DMS114 treated with DMSO at 0.1 percent for 48 hours (cell line): ENCODE results near the gene MBL2.
A peak's percentile ranks its signal among the peaks of the same experiment; 100 is the strongest.

ENCODE experiments used
- DNase-seq: peaks from one replicate; lab custom pipeline; 2025; ENCODE audit not compliant: unreplicated experiment; lab: John Stamatoyannopoulos, UW

Gene MBL2

DNA sequence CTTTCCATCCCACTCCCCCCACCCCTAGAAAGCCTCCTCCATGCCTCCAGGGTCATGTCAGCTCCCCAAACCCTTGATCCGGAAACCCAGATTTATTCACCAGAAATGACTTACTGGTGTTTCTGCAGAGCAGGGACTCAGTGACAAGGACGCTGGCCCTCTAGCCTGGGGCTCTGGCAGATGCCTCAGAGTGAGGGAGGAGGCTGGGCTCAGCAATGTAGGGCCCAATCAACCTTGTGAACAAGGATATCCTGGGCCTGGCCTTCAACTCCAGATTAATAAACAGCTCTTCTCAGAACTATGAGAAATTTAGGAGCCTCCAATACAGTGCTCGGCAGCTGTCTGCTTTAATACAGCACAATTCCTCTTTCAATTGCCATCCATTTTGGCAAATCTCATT is at the start of gene MBL2:
Gene MBL2, minus strand, starts transcription at position 162 of the 400 bp plus-strand sequence. CDS start 1,149 bp downstream, outside the sequence.
- DNase-seq: no peak

DNA sequence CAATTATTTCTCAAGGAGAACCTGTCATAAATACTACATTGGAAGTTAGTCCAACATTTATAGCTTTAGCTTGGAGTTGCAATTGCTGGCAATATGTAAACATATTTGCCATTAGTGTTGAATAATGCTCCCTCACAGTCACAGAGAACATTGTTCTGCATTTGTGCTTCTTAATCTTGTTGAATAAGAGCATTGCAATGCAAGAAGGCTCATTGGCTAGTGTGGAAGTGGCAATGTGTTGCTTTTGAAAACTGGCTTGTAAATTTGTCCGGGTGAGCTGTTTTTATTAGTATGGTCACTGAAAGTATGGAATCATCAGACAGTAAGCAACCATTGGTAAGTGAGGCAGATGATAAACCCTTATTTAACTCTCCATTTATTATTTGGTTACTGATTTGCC is 47.7 kb upstream of the MBL2 start:
- no peak for DNase-seq

DNA sequence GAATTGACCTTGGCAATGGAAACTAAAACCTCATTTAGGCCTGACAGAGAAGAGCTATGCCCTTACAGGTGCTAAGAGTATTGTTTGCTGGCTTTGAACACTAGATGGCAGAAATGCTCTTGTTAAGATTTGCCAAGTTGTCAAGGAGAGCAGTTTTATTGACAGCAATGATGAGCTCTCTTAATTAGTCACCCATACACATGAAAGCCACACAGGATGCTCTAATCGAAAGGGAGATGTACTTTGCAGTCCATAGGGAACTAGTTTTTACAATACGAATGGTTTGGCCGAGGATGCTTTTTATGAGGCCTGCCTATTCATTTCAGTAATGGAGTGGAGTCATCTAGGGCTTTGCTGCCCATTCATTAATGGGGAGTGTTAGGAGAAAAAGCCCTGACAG is 45.4 kb upstream of the MBL2 start:
- peak; percentile 23 for DNase-seq

DNA sequence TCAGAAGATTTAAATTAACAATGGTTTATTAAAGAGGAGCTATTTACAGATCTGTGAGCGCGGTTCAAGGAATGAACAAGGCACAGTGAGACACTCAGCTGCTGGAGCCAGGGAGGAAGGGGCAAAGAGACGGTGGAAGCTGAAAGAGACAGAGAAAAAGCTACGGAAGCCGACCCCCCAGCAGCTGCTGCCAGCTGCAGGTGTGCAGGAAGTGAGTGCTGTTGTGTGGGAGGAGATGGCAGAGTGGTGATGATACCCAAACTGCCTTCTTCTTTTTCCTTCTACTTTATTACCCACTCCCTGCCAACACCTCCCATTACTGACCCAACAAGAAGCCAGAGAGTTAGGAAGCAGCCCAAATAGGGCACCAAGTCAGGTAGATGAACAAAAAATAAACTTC is 41.9 kb upstream of the MBL2 start:
- DNase-seq: no peak

DNA sequence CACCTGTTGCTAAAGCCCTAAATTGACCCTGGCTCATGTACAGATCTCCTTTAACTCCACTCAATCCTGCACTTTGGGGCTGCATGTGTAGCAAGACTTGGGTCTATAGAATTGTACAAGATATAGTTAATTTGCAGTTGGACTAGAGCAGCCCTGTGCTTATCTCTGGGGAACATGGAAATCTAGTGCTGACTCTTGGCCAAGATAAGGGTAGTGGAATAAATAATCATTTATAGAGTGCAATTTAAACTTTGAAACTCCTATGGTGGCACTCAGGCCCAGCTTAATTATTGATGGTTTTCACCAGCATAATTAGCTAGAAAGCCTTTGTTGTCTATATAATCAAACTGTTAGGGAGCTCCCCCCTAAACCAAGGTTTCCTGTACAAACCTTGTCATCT is 39.2 kb upstream of the MBL2 start:
- DNase-seq: no peak

DNA sequence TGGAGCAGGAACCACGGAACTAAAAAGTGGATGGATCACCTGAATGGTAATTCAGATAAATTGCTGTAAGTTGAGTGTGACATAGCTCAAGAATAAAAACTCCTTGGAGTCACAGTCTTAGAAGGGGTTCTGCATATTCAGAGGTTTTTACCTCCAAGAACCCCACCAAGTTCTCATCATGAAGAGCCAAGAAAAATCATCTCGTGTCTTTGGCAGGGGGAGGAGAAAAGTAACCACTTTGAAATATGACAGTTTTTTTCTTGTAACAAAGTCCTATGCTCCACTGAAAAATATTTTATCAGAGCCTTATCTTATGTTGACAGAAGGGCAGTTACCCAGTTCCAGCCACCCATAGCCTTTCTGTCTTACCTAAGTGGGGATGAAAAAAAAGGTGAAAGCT is 38.2 kb upstream of the MBL2 start:
- DNase-seq: no peak

DNA sequence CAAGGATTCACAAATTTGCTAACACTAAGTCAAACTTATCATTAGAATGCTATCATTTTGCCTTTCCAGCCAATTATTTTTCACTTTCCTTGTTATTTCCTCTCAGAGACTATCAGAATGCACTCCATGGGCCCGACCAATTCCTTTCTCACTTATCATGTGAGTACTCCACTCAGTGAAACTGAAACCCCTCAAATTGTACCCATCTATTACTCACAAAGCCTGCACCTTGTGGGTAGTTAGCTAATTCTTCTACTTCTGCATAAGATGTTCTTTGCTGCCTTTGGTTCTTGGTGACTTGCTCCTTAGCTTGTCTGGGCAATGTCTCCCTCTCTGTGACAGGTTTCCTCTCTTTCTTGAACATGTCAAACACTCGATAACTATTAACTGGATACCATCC is 35.2 kb upstream of the MBL2 start:
- DNase-seq: no peak

DNA sequence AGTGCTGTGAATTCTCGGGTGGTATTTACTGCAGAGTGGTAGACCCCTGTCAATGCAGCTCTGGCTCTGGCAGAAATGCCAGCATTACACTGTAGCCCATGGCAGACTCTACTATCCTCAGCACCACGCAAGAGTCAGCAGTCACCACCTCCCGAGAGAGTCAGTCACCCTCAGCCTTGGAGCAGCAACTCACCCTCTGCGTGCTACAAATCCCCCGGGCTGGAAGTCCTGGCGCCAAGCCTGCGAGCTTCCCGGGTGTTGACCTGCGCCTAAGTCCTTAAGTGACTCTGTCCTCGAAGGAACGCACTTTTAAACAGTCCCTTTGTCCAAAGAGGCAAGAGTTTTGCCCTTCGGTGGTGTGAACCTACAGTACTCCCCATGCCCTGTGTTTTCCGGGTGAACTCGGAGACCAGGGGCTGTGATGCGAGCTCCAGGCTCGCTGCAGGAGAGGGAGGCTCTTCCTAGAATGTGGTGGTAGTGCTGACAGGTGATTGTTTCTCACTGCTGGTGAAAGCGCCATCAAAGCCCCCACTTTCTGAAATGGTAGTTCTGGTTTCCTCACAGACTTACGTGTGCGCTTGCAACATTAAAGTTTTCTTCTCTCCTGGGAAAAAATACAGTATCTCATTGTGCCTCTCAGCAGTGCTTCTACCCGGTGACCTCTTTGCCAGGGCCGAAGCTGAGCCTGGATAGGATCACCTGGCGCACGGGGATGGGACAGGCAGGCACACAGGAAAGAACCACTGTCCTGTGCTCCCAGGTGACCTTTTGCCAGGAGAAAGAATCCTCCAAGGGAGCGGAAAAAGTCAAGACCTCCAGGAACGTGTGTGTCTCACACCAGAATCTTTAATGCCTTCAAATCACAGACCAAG is 33.1 kb upstream of the MBL2 start:
- DNase-seq: no peak

DNA sequence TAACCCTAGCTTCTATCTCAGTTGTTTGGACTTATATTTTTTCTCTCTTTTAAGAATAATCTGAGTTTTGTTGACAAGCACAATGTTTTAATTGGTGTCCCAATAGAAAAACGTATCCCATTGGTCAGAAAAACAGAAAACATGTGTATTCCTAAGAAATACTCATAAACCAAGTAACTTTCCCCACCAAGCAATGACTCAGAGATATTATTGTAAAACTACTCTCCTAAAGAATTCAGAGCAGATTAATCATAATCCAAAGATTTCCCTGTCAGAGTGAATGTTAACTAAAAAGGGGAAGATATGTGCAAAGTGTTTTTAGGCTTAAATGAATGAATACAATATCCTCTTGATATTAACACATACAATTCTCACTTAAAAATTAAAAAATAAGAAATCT is 29.4 kb upstream of the MBL2 start:
- DNase-seq: no peak

DNA sequence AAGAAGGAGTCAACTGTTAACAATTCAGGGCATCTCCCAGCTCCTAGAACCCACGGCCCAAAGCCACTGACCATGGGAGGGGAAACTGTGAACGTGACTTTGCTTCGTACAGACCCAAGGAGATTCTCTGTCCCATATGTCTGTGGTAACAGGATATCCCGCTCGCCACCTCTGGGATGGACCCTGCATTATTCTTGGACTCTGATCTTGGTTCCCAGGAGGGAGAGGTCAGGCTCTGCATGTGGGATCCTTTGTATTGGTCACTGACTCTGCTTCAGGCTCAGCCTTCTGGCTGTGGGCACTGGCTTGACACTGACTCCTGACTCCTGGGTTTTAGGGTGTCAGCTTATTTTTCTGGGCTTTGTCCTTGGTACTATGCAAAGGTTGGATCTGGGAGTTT is 13.5 kb upstream of the MBL2 start:
- DNase-seq: no peak

DNA sequence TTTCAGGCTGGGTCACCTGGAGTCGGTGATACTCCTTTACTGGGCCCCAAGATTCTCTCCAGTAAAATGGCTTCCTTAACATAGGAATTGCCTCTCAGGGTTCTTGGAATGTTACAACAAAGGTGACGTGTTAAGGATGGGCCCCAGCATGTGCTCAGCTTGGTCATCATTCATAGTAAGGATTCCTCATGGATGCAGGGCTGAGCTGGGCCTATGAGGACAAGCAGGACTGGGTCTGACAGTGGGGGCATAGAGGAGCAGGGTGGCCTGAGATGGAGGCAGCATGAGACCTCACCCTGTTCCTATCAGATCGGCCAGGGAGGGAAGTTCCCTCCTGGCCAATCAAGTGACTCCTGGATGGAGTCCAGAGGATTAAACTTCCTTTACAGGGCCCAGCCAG is 12.8 kb upstream of the MBL2 start:
- DNase-seq: no peak

DNA sequence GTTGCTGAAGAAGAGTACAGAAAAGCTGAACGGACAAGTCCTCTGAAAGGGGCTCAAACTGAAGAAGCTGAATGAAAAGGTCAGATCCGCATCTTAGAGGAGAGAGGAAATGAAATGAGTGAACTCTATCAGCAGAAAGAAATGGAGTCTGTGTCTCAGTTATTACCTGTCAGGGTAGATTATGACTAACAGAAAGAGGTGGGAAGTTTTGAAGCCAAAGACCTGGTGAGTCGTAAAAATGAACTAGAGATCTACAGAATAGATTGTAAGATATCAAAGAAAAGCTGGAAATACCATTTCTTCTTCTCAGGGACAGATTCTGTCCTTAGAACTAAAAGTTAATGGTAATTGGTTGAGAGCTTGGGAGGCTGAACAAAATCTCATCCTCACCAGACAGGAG is 11.1 kb upstream of the MBL2 start:
- DNase-seq: no peak

DNA sequence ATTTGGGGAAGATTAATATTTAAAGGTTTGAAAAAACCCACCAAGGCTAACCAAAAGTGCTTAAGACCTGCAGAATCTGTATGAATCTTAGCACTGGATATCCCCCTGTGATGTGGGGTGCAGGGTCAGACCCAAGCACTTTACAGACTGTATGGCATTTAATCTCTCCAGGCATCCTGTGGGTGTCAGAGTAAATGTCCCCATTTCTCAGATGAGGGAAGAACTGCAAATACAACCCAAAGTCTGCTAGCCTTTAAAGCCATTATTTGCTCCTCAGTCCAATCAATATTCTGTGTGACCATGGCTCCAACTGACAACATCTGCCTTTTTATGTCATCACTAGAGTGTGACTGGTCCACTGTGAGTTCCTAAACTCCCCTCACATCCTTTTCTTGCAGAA is 10.0 kb upstream of the MBL2 start:
- no peak for DNase-seq

DNA sequence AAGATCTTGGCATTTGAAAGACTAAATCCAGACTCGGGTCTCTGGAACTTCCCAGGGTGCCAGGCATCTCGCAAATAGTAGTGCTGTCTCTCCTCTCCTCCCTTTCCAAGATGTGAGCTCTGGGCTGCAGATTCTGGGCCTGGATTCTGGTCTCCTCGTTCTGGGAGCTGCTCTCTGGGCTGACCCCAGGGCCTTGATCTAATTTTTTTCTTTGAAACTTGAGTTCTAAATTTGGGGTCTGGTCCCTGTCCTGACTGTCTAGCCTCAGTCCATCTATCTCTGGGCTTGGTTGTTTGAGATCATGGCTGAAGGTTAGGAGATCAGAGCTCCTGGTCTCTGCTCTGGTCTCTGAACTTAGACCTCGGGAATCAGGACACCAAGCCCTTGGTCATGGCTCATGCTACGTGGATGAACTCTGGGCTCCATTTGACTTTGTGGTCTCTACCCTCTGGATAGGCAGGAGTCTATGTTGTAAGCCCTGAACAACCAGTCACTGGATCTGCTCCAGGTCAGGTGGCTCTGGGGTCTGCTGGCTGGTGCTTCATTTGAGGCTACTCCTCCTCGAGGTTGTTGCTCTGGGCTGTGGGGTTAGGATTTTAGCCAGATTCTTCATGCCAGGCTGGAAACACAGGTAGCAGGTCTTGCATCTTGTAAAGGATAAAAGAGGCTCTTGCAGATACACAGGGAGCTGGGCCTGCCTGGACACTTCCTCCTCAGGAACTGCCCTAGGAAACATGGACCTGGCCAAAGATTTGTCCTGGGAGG is 8.0 kb upstream of the MBL2 start:
- no peak for DNase-seq

DNA sequence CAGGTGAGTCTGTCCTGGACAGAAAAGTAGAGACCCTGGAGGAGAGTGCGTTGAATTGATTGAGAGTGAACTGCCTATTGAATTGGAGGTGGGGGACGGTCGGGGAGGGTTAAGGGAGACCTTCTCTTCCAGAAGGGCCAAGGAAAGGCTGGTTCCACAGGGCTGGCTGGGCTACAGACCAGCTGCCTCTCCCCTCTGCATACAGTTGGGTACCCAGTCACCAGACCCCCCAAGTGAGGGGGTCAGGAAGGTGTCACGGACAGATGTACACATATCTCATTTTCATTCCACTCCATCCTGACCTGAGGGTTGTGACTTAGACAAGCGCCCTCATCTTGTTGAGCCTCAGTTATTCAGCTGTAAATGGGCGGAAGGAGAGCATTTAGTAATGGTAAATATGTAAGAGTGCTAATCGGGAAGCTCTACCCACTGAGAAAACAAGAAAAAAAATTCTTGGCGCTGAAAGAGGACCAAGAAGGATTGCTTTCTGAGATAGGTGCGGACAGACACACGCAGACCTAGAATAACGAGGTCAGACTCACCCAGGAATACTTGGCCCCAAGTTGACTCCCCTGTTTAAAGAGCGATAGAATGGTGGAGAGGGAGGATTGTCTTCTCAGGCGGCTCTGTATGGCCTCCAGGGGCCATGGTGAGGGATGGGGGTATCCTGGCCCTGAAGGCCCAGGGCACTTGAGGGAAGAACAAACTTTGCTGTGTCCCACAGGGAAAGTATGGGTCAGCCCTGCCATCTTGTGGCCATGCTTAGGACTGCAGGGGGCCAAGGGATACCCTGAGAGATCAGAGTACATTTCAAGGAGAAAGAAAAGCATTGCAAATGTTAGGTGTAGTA is 7.2 kb upstream of the MBL2 start:
- peak; percentile 61 for DNase-seq

DNA sequence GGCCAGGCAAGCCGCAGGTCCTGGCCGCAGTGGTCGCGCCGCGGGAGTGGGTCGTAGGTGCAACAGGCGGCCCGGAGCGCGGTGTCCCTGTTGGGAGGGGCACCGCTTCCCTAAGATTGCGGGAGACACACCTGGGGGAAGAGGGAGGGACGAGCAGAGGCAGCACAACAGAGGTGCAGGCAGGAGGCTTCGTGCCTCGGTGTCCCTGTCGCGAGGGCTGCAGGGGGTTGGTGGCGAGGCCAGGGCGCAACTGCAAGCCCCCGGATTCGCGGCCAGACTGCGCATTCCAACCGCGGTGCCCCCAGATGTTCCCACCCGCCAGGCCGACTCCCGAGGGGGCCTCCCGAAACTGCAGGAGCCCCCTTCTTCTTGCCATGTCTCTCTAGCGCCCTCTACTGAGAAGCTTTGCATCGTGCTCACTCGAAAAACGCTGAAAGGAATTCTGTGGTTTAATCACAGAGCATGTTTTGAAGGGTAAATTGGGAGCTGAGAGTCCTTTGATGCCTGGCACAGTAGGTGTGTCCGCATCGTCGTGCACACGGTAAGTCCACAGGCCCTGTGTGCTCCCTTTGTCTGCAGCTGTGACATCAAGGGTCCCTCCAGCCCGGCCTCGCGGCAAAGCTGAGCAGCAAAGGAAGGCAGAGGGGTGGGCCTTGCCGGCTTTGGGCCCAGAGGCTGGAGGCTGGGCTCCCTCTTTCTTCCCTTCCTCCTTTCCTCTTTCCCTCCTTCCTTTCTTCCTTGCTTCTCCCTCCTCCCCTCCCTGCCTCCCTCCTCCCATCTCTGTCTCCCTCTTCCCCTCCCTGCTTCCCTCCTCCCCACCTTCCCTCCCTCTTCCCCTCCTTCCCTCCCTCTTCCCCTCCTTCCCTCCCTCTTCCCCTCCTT is 6.2 kb upstream of the MBL2 start:
- no peak for DNase-seq

DNA sequence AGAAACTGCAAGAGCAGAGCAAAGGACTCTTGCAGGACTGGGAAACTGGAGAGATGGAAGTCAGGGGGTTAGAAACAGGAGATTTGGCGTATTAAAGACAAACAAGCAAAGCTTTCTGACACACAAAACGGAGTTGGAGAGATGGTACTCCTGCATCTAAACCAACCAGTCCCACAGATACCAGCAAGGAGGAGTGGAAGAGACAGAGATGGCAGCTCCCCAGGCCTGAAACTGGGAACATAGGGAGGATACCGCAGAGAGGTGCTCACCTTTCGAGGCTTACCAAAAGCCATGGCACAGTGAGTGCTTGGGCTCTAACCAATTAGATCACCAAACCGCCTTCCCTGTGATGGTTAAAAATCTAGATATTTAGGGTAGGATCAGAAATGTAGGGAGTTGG is 4.8 kb upstream of the MBL2 start:
- DNase-seq: no peak

DNA sequence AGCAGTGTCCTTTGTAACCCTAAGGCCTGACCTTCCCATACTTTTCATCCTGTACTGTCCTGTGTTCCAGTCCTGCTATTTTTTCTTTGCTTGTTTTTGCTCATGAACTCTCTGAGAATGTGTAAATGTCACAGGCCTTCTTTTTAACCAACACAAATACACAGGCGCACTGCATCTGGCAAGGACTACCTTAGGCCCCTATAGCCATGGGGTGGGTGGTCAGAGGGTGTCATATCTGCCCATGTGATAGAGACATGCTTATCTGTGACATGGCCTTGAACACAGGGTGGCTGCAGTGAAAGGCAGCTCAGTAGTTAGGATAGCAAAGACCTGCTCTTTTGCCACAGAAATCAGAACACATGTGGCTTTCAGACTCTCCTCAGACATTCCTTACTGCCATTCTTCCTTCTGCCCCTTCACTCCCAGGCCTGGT is 3.9 kb upstream of the MBL2 start:
- no peak for DNase-seq

DNA sequence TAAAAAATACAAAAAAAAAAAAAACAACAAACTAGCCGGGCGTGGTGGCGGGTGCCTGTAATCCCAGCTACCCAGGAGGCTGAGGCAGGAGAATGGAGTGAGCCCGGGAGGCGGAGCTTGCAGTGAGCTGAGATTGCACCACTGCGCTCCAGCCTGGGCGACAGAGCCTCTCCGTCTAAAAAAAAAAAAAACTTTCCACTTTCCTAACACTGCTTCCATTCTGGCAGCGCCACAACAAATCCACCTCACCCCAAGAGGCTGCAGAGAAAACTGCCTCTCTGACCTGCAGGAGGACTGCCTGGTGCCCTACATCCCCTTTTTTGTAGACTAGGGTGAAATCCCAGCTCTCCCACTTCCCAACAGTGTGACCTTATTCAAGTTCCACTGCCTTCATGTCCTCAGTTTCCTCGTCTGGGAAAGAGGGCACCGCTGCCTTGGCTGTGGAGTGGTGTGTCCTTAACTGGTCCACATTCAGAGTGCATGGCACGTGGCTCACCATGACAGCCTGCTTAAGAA is 2.6 kb upstream of the MBL2 start:
- no peak for DNase-seq

DNA sequence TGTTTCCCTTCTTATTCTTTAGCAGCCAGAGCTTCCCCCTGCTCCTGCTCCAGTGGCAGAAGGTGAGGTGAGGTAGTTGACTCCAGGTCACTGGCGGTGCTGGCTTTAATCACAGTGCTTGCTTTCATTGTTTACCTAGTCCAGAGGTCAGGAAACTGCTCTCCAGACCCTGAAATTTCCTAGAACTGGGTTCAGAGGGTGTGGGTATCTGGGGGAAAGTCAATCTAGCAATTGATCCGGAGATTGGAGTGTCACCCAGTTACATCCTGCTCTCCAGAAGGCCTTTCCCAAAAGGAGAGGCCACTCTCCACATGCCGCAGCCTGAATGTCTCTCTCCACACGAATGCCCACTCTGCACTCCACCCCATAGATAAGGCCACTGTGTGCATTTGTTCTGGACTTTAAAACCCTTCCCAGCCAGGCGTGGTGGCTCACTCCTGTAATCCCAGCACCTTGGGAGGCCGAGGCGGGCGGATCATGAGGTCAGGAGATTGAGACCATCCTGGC is 2.1 kb upstream of the MBL2 start:
- DNase-seq: no peak
